Hepatocyte (in vitro differentiated cells): ENCODE results near the gene NFIA. TPM values are rescaled to one million over a fixed set of nuclear protein-coding genes. Genes with fewer than 3 reads are reported as not detected.

ENCODE experiments used
- DNase-seq: peaks from one replicate; pipeline ENCODE4 v3.0.0-alpha.2; 2016; ENCODE audit warnings: low spot score
- H2AFZ ChIP-seq: fragments of 200-600 bp; sonication (generic); 2 replicates; pipeline ENCODE4 v1.6.0; 2016; ENCODE audit warnings: antibody characterized with exemption, mild to moderate bottlenecking
- H3K27ac ChIP-seq: fragments of 200-600 bp; sonication (generic); 2 replicates; pipeline ENCODE4 v1.5.1; 2016; ENCODE audit warnings: mild to moderate bottlenecking
- H3K27me3 ChIP-seq: fragments of 200-600 bp; sonication (generic); 2 replicates; pipeline ENCODE4 v1.6.1; 2016
- H3K36me3 ChIP-seq: fragments of 200-600 bp; sonication (generic); replicated peaks from 2 replicates; pipeline ENCODE4 v1.5.1; 2016; ENCODE audit warnings: low read depth; ENCODE audit not compliant: insufficient read depth
- H3K4me1 ChIP-seq: fragments of 200-600 bp; sonication (generic); 2 replicates; pipeline ENCODE4 v1.5.1; 2016; ENCODE audit warnings: mild to moderate bottlenecking, moderate library complexity; ENCODE audit not compliant: insufficient read depth
- H3K4me2 ChIP-seq: fragments of 200-600 bp; sonication (generic); 2 replicates; pipeline ENCODE4 v1.6.0; 2016
- H3K4me3 ChIP-seq: fragments of 200-600 bp; sonication (generic); 2 replicates; pipeline ENCODE4 v1.5.1; 2016; ENCODE audit warnings: mild to moderate bottlenecking
- H3K79me2 ChIP-seq: fragments of 200-600 bp; sonication (generic); 2 replicates; pipeline ENCODE4 v1.6.0; 2017; ENCODE audit warnings: mild to moderate bottlenecking
- H3K9me2 ChIP-seq: fragments of 200-600 bp; sonication (generic); replicated peaks from 2 replicates; pipeline ENCODE4 v1.6.0; 2017; ENCODE audit warnings: mild to moderate bottlenecking; ENCODE audit not compliant: insufficient read depth
- H3K9me3 ChIP-seq: fragments of 200-600 bp; sonication (generic); 2 replicates; pipeline ENCODE4 v1.5.1; 2016; ENCODE audit warnings: low read depth, mild to moderate bottlenecking
- H4K20me1 ChIP-seq: fragments of 200-600 bp; sonication (generic); 2 replicates; pipeline ENCODE4 v1.6.0; 2016; ENCODE audit warnings: mild to moderate bottlenecking; ENCODE audit not compliant: insufficient read depth, poor library complexity, severe bottlenecking
- EZH2 ChIP-seq: fragments of 200-600 bp; sonication (generic); IDR thresholded peaks from 2 replicates; pipeline ENCODE4 v1.6.1; 2016; ENCODE audit warnings: antibody characterized with exemption, mild to moderate bottlenecking, borderline replicate concordance
- EZH2phosphoT487 ChIP-seq: fragments of 200-600 bp; sonication (generic); IDR thresholded peaks from one replicate; pipeline ENCODE4 v1.6.1; 2018; ENCODE audit warnings: antibody characterized with exemption, mild to moderate bottlenecking, low read depth, moderate library complexity; ENCODE audit not compliant: unreplicated experiment, severe bottlenecking
- WGBS: methylation state at CpG from one replicate; pipeline ENCODE4 v1.1.6; 2016; ENCODE audit warnings: low lambda C conversion rate; ENCODE audit errors: missing lambda C conversion rate; 5-methylcytosine and 5-hydroxymethylcytosine counted together
- polyA plus RNA-seq: library from polyadenylated mRNA; unstranded; fragments of >200 nt; fragmentation: Nextera tagmentation; extraction: Ambion mirVana; gene quantifications from 2 replicates; pipeline ENCODE4 v1.2.1, GENCODE V29; 2016
- total RNA-seq: library from RNA; depleted of rRNA; stranded (reverse); fragments of >200 nt; gene quantifications from 2 replicates; pipeline ENCODE4 v1.2.3, GENCODE V29; 2014
- TF ChIP-seq, protein P1 (sequence below): fragments of 200-600 bp; sonication (generic); IDR thresholded peaks from 2 replicates; pipeline ENCODE4 v1.5.1; 2016; ENCODE audit warnings: antibody characterized with exemption, mild to moderate bottlenecking; ENCODE audit not compliant: poor library complexity

Gene NFIA
- total and polyA plus RNA-seq, 2 experiments from 2014 or later = 15.1 to 18.2 TPM

- no peak for DNase-seq
- Histone ChIP-seq H3K27ac (peak overlapping the region; percentile 78), H3K9me2 (no peaks in the 10 kb centered on the region), H3K9me3 (no peaks in the 10 kb centered on the region), H3K27me3 (no peaks in the 10 kb centered on the region), H3K4me2 (no peak overlapping the region), H2AFZ (no peak overlapping the region), H3K4me1 (peaks cover 42% of the 10 kb centered on the region), H4K20me1 (no peaks in the 10 kb centered on the region), H3K4me3 (no peak overlapping the region), H3K36me3 (no peaks in the 10 kb centered on the region), H3K79me2 (peaks cover 67% of the 10 kb centered on the region)
- 99% methylated on average over 3 of the region's 3 CpGs for WGBS
- no peak for TF ChIP-seq EZH2phosphoT487
- TF ChIP-seq EZH2 = no peak
- TF ChIP-seq, protein P1, sequence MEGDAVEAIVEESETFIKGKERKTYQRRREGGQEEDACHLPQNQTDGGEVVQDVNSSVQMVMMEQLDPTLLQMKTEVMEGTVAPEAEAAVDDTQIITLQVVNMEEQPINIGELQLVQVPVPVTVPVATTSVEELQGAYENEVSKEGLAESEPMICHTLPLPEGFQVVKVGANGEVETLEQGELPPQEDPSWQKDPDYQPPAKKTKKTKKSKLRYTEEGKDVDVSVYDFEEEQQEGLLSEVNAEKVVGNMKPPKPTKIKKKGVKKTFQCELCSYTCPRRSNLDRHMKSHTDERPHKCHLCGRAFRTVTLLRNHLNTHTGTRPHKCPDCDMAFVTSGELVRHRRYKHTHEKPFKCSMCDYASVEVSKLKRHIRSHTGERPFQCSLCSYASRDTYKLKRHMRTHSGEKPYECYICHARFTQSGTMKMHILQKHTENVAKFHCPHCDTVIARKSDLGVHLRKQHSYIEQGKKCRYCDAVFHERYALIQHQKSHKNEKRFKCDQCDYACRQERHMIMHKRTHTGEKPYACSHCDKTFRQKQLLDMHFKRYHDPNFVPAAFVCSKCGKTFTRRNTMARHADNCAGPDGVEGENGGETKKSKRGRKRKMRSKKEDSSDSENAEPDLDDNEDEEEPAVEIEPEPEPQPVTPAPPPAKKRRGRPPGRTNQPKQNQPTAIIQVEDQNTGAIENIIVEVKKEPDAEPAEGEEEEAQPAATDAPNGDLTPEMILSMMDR = no peak
These were observed 58.4 kb downstream of the NFIA start for GRCh38 chr1:61140778-61141177.

DNA sequence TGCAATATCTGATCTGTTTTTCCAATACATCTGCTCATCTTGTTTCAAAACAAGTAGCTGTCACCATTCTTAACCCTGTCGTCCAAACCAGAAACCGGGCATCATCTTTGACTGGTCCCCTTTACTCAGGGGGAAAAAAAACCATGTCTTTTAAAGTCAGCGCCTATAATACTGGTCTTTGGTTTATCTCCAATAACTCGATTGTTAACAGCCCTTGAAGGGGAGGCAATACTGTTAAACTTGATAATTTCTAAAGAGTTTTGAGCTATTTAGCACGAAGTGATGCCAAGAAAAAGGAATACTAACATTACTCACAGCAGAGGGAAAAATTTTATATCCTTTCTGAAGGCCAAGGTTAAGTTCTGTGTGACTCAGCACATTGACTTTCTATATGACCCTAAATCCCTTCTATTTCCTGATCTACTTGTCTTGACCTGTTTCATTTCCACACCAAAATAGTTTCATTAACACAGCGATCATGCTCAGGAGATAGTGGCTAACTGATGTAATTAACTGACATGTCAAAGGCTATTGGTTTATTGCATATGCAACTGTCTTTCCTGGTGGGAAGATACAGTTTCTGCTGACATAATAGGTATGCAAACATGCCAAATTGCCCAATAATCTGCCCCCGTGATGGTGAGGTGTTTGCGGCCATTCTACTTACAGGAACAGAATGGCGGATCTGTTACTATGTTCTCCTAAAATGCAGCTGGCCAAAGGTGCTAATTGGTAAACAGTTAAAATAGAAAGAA lies 59.1 kb downstream of the NFIA start:
- Histone ChIP-seq H2AFZ (no peak overlapping the region), H3K27me3 (no peaks in the 10 kb centered on the region), H3K9me3 (no peaks in the 10 kb centered on the region), H3K4me1 (peaks cover 42% of the 10 kb centered on the region), H3K4me3 (no peak overlapping the region), H3K36me3 (no peaks in the 10 kb centered on the region), H3K4me2 (peak overlapping the region; percentile 49), H3K79me2 (peaks cover 66% of the 10 kb centered on the region), H4K20me1 (no peaks in the 10 kb centered on the region), H3K27ac (peak overlapping the region; percentile 78), H3K9me2 (no peaks in the 10 kb centered on the region)
- TF ChIP-seq EZH2 (no peak), EZH2phosphoT487 (no peak)
- TF ChIP-seq, protein P1 = no peak
- DNase-seq = no peak
- WGBS = 66% methylated on average over 9 of the region's 9 CpGs

GRCh38 chr1:61142043-61142440 lies 59.7 kb downstream of the NFIA start:
- TF ChIP-seq, protein P1 = no peak
- TF ChIP-seq EZH2phosphoT487 (no peak), EZH2 (no peak)
- Histone ChIP-seq H2AFZ (no peak overlapping the region), H3K9me2 (no peaks in the 10 kb centered on the region), H3K27ac (peak overlapping the region; percentile 78), H4K20me1 (no peaks in the 10 kb centered on the region), H3K4me3 (no peak overlapping the region), H3K79me2 (peaks cover 66% of the 10 kb centered on the region), H3K27me3 (no peaks in the 10 kb centered on the region), H3K36me3 (no peaks in the 10 kb centered on the region), H3K4me2 (no peak overlapping the region), H3K9me3 (no peaks in the 10 kb centered on the region), H3K4me1 (peaks cover 42% of the 10 kb centered on the region)
- DNase-seq = no peak
- WGBS = 57% methylated on average over 1 of the region's 1 CpG
